Measurements from ENCODE around the gene NEURL1. TPM values are rescaled to one million over a fixed set of nuclear protein-coding genes. Genes with fewer than 3 reads are reported as not detected.

Gene NEURL1
- total and polyA plus RNA-seq, 8 donors = 0.89 to 136 (median 3.0) TPM

DNA sequence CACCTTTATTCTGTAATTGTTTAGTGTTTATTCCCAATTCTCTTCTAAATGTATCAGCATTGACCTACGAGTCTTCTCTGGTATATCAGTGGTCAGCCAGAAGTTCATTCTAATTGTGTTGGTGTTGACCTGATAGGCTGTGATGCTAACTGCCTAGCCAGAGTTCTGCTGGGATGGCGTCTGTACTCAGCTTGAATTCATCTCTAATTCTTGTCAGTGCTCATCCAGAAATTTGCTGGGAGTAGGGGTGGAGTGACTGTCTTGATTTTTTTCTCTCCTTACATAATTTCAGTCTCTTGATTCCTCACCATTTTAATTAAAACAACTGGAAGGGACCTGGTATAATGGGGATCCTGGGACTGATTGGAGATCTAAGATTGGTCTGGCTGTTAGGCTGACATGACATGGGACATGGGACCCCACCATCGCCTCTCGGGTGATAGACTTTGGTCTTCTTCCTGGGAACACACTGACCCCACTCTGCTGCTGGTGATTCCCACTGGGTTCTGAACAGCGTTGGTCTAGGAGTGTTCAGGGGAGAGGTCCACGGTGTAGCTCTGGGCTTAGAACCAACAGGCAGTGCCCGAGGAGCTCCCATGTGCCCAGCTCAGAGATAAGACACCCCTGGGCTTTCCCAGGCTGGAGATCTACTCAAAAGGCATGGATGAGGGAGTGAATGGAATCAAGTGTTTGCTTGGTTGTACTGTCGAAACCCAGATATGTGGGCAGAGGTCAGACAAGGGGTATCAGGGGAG lies 3.8 kb downstream of the NEURL1 start:
- no peak for DNase-seq
- no peak overlapping the region for H3K4me3 ChIP-seq
- TF ChIP-seq EP300 (IDR thresholded peaks at IDR 0.05) = no peak
- TF ChIP-seq POLR2A (IDR thresholded peaks at IDR 0.05) = no peak
- TF ChIP-seq POLR2AphosphoS5 (IDR thresholded peaks at IDR 0.05) = no peak
- TF ChIP-seq, protein P1, sequence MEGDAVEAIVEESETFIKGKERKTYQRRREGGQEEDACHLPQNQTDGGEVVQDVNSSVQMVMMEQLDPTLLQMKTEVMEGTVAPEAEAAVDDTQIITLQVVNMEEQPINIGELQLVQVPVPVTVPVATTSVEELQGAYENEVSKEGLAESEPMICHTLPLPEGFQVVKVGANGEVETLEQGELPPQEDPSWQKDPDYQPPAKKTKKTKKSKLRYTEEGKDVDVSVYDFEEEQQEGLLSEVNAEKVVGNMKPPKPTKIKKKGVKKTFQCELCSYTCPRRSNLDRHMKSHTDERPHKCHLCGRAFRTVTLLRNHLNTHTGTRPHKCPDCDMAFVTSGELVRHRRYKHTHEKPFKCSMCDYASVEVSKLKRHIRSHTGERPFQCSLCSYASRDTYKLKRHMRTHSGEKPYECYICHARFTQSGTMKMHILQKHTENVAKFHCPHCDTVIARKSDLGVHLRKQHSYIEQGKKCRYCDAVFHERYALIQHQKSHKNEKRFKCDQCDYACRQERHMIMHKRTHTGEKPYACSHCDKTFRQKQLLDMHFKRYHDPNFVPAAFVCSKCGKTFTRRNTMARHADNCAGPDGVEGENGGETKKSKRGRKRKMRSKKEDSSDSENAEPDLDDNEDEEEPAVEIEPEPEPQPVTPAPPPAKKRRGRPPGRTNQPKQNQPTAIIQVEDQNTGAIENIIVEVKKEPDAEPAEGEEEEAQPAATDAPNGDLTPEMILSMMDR (IDR thresholded peaks at IDR 0.05) = no peak
- no peaks in the 10 kb centered on the region for H3K9me3 ChIP-seq
- no peak overlapping the region for H3K27ac ChIP-seq
- WGBS, 5 donors = 70 to 84% (median 74%) methylated on average over 8 of the region's 8 CpGs
- intact Hi-C loops (cut with DNase I; ENCODE audit: low total_unique reads) = no loop called here
- H3K27me3 ChIP-seq = peaks cover 10 to 69% (median 39%) of the 10 kb centered on the region in 3 donors
- H3K36me3 ChIP-seq = no peaks in the 10 kb centered on the region
- H3K4me1 ChIP-seq = peaks cover 16 to 22% (median 19%) of the 10 kb centered on the region in 4 donors

GRCh38 chr10:103498936-103499638 lies 5.6 kb downstream of the NEURL1 start:
- WGBS, 5 donors = 68 to 89% (median 74%) methylated on average over 5 of the region's 5 CpGs

DNA sequence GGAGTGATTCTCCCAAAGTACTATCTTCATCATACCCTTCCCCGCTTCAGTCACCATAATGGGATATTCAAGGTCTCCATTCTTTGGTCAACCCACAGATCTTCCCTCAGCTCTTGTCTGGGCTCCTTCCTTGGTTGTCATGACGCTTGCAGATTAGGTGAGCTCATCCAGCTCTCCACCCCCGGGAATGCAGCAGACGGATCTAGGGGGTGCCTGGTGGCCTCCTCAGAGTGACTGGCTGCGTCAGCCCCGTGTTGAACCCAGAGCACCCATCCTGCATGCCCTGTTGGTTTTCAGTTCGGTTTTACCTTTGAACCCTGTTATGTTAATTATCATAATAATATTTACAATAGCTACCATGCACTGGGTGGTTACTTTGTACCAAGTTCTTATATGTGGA lies 6.4 kb downstream of the NEURL1 start:
- Histone ChIP-seq H3K4me1 (peaks cover 0 to 9% (median 5%) of the 10 kb centered on the region in 4 donors), H3K27ac (no peak overlapping the region), H3K27me3 (peaks cover 0 to 43% (median 14%) of the 10 kb centered on the region in 3 donors), H3K36me3 (no peaks in the 10 kb centered on the region), H3K4me3 (no peak overlapping the region), H3K9me3 (no peaks in the 10 kb centered on the region)
- 48 to 73% (median 53%) methylated on average over 7 of the region's 7 CpGs for WGBS, 5 donors
- intact Hi-C loops (cut with DNase I; ENCODE audit: low total_unique reads) = no loop called here
- DNase-seq = no peak
- TF ChIP-seq, protein P1 (IDR thresholded peaks at IDR 0.05) = no peak
- TF ChIP-seq POLR2AphosphoS5 (IDR thresholded peaks at IDR 0.05) = no peak
- TF ChIP-seq POLR2A (IDR thresholded peaks at IDR 0.05) = no peak
- no peak for TF ChIP-seq EP300 (IDR thresholded peaks at IDR 0.05)

More at GRCh38 chr10:103498936-103499638, 5.6 kb downstream of the NEURL1 start:
- Histone ChIP-seq H3K36me3 (no peaks in the 10 kb centered on the region), H3K27ac (no peak overlapping the region), H3K9me3 (no peaks in the 10 kb centered on the region), H3K4me3 (no peak overlapping the region), H3K4me1 (peaks cover 5 to 8% (median 7%) of the 10 kb centered on the region in 4 donors), H3K27me3 (peaks cover 5 to 51% (median 22%) of the 10 kb centered on the region in 3 donors)
- intact Hi-C loops (cut with DNase I; ENCODE audit: low total_unique reads) = no loop called here
- TF ChIP-seq POLR2AphosphoS5 (IDR thresholded peaks at IDR 0.05) (no peak), EP300 (IDR thresholded peaks at IDR 0.05) (no peak), POLR2A (IDR thresholded peaks at IDR 0.05) (no peak)
- TF ChIP-seq, protein P1 (IDR thresholded peaks at IDR 0.05) = no peak
- no peak for DNase-seq

- no peak for DNase-seq
- no peaks in the 10 kb centered on the region for H3K9me3 ChIP-seq
Observed at GRCh38 chr10:103500481-103500880, 7.0 kb downstream of the NEURL1 start.

More at GRCh38 chr10:103500481-103500880, 7.0 kb downstream of the NEURL1 start:
- intact Hi-C loops (cut with DNase I; ENCODE audit: low total_unique reads) = no loop called here
- Histone ChIP-seq H3K27ac (no peak overlapping the region), H3K4me3 (no peak overlapping the region), H3K4me1 (peaks cover 0 to 9% (median 5%) of the 10 kb centered on the region in 4 donors), H3K27me3 (peaks cover 0 to 38% (median 8%) of the 10 kb centered on the region in 3 donors), H3K36me3 (no peaks in the 10 kb centered on the region)
- 64 to 79% (median 73%) methylated on average over 6 of the region's 6 CpGs for WGBS, 5 donors
- TF ChIP-seq POLR2AphosphoS5 (IDR thresholded peaks at IDR 0.05) (no peak), EP300 (IDR thresholded peaks at IDR 0.05) (no peak), POLR2A (IDR thresholded peaks at IDR 0.05) (no peak)
- TF ChIP-seq, protein P1 (IDR thresholded peaks at IDR 0.05) = no peak

Data from stomach (tissue), 9 donors.